Naive thymus-derived CD4-positive, alpha-beta T cell (primary cell): ENCODE data around the gene SSBP4. TPM values are rescaled to one million over a fixed set of nuclear protein-coding genes. Genes with fewer than 3 reads are reported as not detected.

ENCODE experiments used
- ATAC-seq: fragments of 150-1000 bp; cut with Tn5 transposase; 2 replicates; pipeline ENCODE4 v1.10.0; 2021; ENCODE audit warnings: mild to moderate bottlenecking, moderate library complexity
- CTCF ChIA-PET: fragments of 350-600 bp; sonication (Branson Sonifier 250); formaldehyde crosslinking; loops from one replicate; lab custom pipeline; 2021; ENCODE audit warnings: antibody characterized with exemption; lab: Charles Lee
- POLR2A ChIA-PET: fragments of 350-600 bp; sonication (Branson Sonifier 250); formaldehyde crosslinking; loops from one replicate; lab custom pipeline; 2021; ENCODE audit warnings: antibody characterized with exemption, inconsistent platforms; lab: Charles Lee
- DNase-seq, 9 donors: peaks; one replicate each; pipeline versions ENCODE4 v3.0.0 to v3.0.0-alpha.2; 2020 to 2022; ENCODE audit warnings: mixed read lengths in 1 of 9
- H3K27ac ChIP-seq: one replicate; pipeline ENCODE4 v1.7.0; 2013; ENCODE audit warnings: mild to moderate bottlenecking, low read depth, low read length, moderate library complexity
- H3K27me3 ChIP-seq, 2 donors: one replicate each; pipeline ENCODE4 v1.7.0; 2013; ENCODE audit warnings: low read length in 2 of 2, mild to moderate bottlenecking in 2 of 2, moderate library complexity in 2 of 2; ENCODE audit not compliant: control insufficient read depth in 2 of 2, insufficient read depth in 2 of 2
- H3K36me3 ChIP-seq, 3 experiments: 1 replicate in 2 of 3; 2 replicates in 1 of 3; pipeline ENCODE4 v1.7.0; 2013; ENCODE audit warnings: low read length in 3 of 3, mild to moderate bottlenecking in 3 of 3, moderate library complexity in 1 of 3; ENCODE audit not compliant: insufficient read depth in 3 of 3, control insufficient read depth in 2 of 3
- H3K4me1 ChIP-seq, 2 donors: one replicate each; pipeline ENCODE4 v1.7.0; 2013; ENCODE audit warnings: low read length in 2 of 2, mild to moderate bottlenecking in 2 of 2, moderate library complexity in 1 of 2; ENCODE audit not compliant: control insufficient read depth in 2 of 2, insufficient read depth in 2 of 2
- H3K4me3 ChIP-seq: 2 replicates; pipeline ENCODE4 v1.7.0; 2013; ENCODE audit warnings: mild to moderate bottlenecking, low read length
- H3K9me3 ChIP-seq, 3 experiments: 1 replicate in 2 of 3; 2 replicates in 1 of 3; pipeline ENCODE4 v1.7.0; 2013; ENCODE audit warnings: low read length in 3 of 3; ENCODE audit not compliant: control insufficient read depth in 2 of 3
- H3K27ac Mint-ChIP-seq, 9 donors: one replicate each; pipeline ENCODE4 v1.8.0; 2020 to 2022; ENCODE audit warnings: mixed read lengths in 9 of 9, mild to moderate bottlenecking in 8 of 9, moderate library complexity in 5 of 9, inconsistent platforms in 2 of 9
- H3K27me3 Mint-ChIP-seq, 5 donors: one replicate each; pipeline ENCODE4 v1.8.0; 2021 to 2022; ENCODE audit warnings: mixed read lengths in 5 of 5, mild to moderate bottlenecking in 1 of 5
- H3K36me3 Mint-ChIP-seq, 5 donors: one replicate each; pipeline ENCODE4 v1.8.0; 2020 to 2022; ENCODE audit warnings: mixed read lengths in 5 of 5, mild to moderate bottlenecking in 3 of 5, inconsistent platforms in 1 of 5
- H3K4me1 Mint-ChIP-seq, 7 donors: one replicate each; pipeline ENCODE4 v1.8.0; 2020 to 2022; ENCODE audit warnings: mixed read lengths in 7 of 7, mild to moderate bottlenecking in 3 of 7, inconsistent platforms in 1 of 7
- H3K4me3 Mint-ChIP-seq, 10 donors: one replicate each; pipeline ENCODE4 v1.8.0; 2020 to 2022; ENCODE audit warnings: mild to moderate bottlenecking in 10 of 10, mixed read lengths in 10 of 10, moderate library complexity in 6 of 10, inconsistent platforms in 2 of 10
- H3K9me3 Mint-ChIP-seq, 11 donors: one replicate each; pipeline ENCODE4 v1.8.0; 2020 to 2022; ENCODE audit warnings: mixed read lengths in 11 of 11, mild to moderate bottlenecking in 4 of 11, inconsistent platforms in 1 of 11, moderate library complexity in 1 of 11
- intact Hi-C, 2 donors: fragments of 100-400 bp; cut with micrococcal nuclease; formaldehyde crosslinking; loops; one replicate each; pipeline ENCODE4 v1.15.1; 2023
- polyA plus RNA-seq, 2 donors: library from polyadenylated mRNA; unstranded; fragments of 300-500 nt; fragmentation: Illumina TruSeq; gene quantifications; one replicate each; pipeline ENCODE4 v1.2.3, GENCODE V29; 2021
- total RNA-seq, 6 experiments: library from RNA in 5 of 6; stranded (reverse) in 5 of 6; gene quantifications; 1 replicate in 5 of 6; 2 replicates in 1 of 6; pipeline ENCODE4 v1.2.3 and lab custom pipeline; 2021 to 2026

The SSBP4 gene
- total and polyA plus RNA-seq, 7 experiments from 2014 or later = 27.0 to 185 (median 40.7) TPM

- Histone ChIP-seq H3K9me3 (no peaks in the 10 kb centered on the region), H3K4me3 (no peak overlapping the region), H3K36me3 (peaks cover 8 to 60% (median 10%) of the 10 kb centered on the region in 3 experiments), H3K27ac (no peak overlapping the region), H3K27me3 (no peaks in the 10 kb centered on the region), H3K4me1 (no peaks in the 10 kb centered on the region)
- no peak overlapping the region for H3K4me3 Mint-ChIP-seq
- no peaks in the 10 kb centered on the region for H3K27me3 Mint-ChIP-seq
- intact Hi-C loops = loop anchor here in 1 of 2 donors (10.0 kb wide), 1 partner anchor 127 kb away; the partner anchor contains the start of gene REX1BD
- ATAC-seq (no peak), DNase-seq (no peak)
- ChIA-PET CTCF (interaction anchor here (0.9 kb wide), 1 partner anchor 12 kb away, joined by 4 read pairs; no protein-coding TSS in a partner anchor), POLR2A (no interaction called here)
- H3K4me1 Mint-ChIP-seq = peaks cover 0 to 8% (median 0%) of the 10 kb centered on the region in 7 donors
- no peaks in the 10 kb centered on the region for H3K9me3 Mint-ChIP-seq
- peaks cover 0 to 21% (median 5%) of the 10 kb centered on the region in 5 donors for H3K36me3 Mint-ChIP-seq
- peak overlapping the region in 1 of 9 donors; percentile 25 for H3K27ac Mint-ChIP-seq
These were observed 38.5 kb downstream of the SSBP4 start for GRCh38 chr19:18457483-18458331.

GRCh38 chr19:18460900-18461299 is 41.7 kb downstream of the SSBP4 start:
- H3K36me3 Mint-ChIP-seq = peaks cover 0 to 16% (median 8%) of the 10 kb centered on the region in 5 donors
- H3K4me1 Mint-ChIP-seq = peaks cover 0 to 17% (median 7%) of the 10 kb centered on the region in 7 donors
- ATAC-seq (no peak), DNase-seq (no peak)
- Histone ChIP-seq H3K36me3 (peaks cover 8 to 83% (median 10%) of the 10 kb centered on the region in 3 experiments), H3K27me3 (no peaks in the 10 kb centered on the region), H3K4me3 (no peak overlapping the region), H3K4me1 (no peaks in the 10 kb centered on the region), H3K9me3 (no peaks in the 10 kb centered on the region), H3K27ac (no peak overlapping the region)
- H3K27ac Mint-ChIP-seq = no peak overlapping the region
- POLR2A ChIA-PET = no interaction called here
- H3K9me3 Mint-ChIP-seq = no peaks in the 10 kb centered on the region
- no peak overlapping the region for H3K4me3 Mint-ChIP-seq
- H3K27me3 Mint-ChIP-seq = no peaks in the 10 kb centered on the region
- intact Hi-C loops = loop anchor here (10.0 kb wide), 2 partner anchors 64 to 214 kb away; partner anchors contain the start of gene ELL (in 1 of the 2)
- CTCF ChIA-PET = interaction anchor here (0.9 to 1.2 kb wide), 2 partner anchors 10 to 18 kb away, joined by 4 to 6 read pairs; no protein-coding TSS in a partner anchor

- intact Hi-C loops = loop anchor here (10.0 kb wide), 2 partner anchors 63 to 213 kb away; partner anchors contain the start of gene ELL (in 1 of the 2)
- H3K36me3 ChIP-seq = peaks cover 8 to 81% (median 10%) of the 10 kb centered on the region in 3 experiments
- CTCF ChIA-PET = interaction anchor here (0.9 to 1.2 kb wide), 4 partner anchors 11 to 127 kb away, joined by 3 to 6 read pairs (median 5); partner anchors contain the start of gene REX1BD
These were observed 42.3 kb downstream of the SSBP4 start for GRCh38 chr19:18461471-18461870.

GRCh38 chr19:18464646-18465045 is 45.4 kb downstream of the SSBP4 start:
- ATAC-seq (no peak), DNase-seq (no peak)
- Mint-ChIP-seq H3K27me3 (no peaks in the 10 kb centered on the region), H3K4me3 (no peak overlapping the region), H3K36me3 (peaks cover 0 to 8% (median 3%) of the 10 kb centered on the region in 5 donors), H3K9me3 (no peaks in the 10 kb centered on the region), H3K4me1 (peaks cover 0 to 19% (median 7%) of the 10 kb centered on the region in 7 donors), H3K27ac (peak overlapping the region in 1 of 9 donors; percentile 74)
- Histone ChIP-seq H3K27ac (no peak overlapping the region), H3K4me1 (peaks cover 0 to 2% of the 10 kb centered on the region in 2 donors), H3K9me3 (no peaks in the 10 kb centered on the region), H3K4me3 (no peak overlapping the region), H3K27me3 (no peaks in the 10 kb centered on the region), H3K36me3 (peaks cover 8 to 56% (median 10%) of the 10 kb centered on the region in 3 experiments)
- intact Hi-C loops = loop anchor here (10.0 kb wide), 2 partner anchors 60 to 210 kb away; partner anchors contain the start of gene ELL (in 1 of the 2)
- POLR2A ChIA-PET = no interaction called here
- CTCF ChIA-PET = interaction anchor here (0.5 to 0.6 kb wide), 2 partner anchors 478 to 480 kb away, joined by 3 to 4 read pairs; no protein-coding TSS in a partner anchor

More at GRCh38 chr19:18461471-18461870, 42.3 kb downstream of the SSBP4 start:
- Histone ChIP-seq H3K4me3 (no peak overlapping the region), H3K4me1 (no peaks in the 10 kb centered on the region), H3K27ac (no peak overlapping the region), H3K9me3 (no peaks in the 10 kb centered on the region), H3K27me3 (no peaks in the 10 kb centered on the region)
- POLR2A ChIA-PET = interaction anchor here (0.8 kb wide), 1 partner anchor 40 kb away, joined by 5 read pairs; no protein-coding TSS in a partner anchor
- ATAC-seq = no peak
- no peaks in the 10 kb centered on the region for H3K27me3 Mint-ChIP-seq
- no peak for DNase-seq
- H3K4me1 Mint-ChIP-seq = peaks cover 0 to 13% (median 7%) of the 10 kb centered on the region in 7 donors
- no peaks in the 10 kb centered on the region for H3K9me3 Mint-ChIP-seq
- H3K27ac Mint-ChIP-seq = peak overlapping the region in 2 of 9 donors; percentile 34 to 78
- H3K36me3 Mint-ChIP-seq = peaks cover 0 to 10% (median 8%) of the 10 kb centered on the region in 5 donors
- H3K4me3 Mint-ChIP-seq = no peak overlapping the region

- H3K4me3 ChIP-seq = no peak overlapping the region
- H3K27me3 Mint-ChIP-seq = no peaks in the 10 kb centered on the region
- intact Hi-C loops = loop anchor here (10.0 kb wide), 2 partner anchors 59 to 209 kb away; partner anchors contain the start of gene ELL (in 1 of the 2)
- H3K4me1 Mint-ChIP-seq = peaks cover 0 to 23% (median 8%) of the 10 kb centered on the region in 7 donors
- ATAC-seq = no peak
- H3K27me3 ChIP-seq = no peaks in the 10 kb centered on the region
- peak overlapping the region in 1 of 10 donors; percentile 18 for H3K4me3 Mint-ChIP-seq
- H3K27ac ChIP-seq = no peak overlapping the region
- POLR2A ChIA-PET = no interaction called here
- CTCF ChIA-PET = interaction anchor here (0.5 to 0.6 kb wide), 2 partner anchors 405 to 477 kb away, joined by 3 to 4 read pairs; no protein-coding TSS in a partner anchor
- H3K9me3 Mint-ChIP-seq = no peaks in the 10 kb centered on the region
- no peaks in the 10 kb centered on the region for H3K9me3 ChIP-seq
- peaks cover 0 to 8% (median 3%) of the 10 kb centered on the region in 5 donors for H3K36me3 Mint-ChIP-seq
- peak overlapping the region in 2 of 9 donors; percentile 25 to 50 for H3K27ac Mint-ChIP-seq
- H3K4me1 ChIP-seq = peaks cover 0 to 9% of the 10 kb centered on the region in 2 donors
- DNase-seq = no peak
- H3K36me3 ChIP-seq = peaks cover 2 to 50% (median 8%) of the 10 kb centered on the region in 3 experiments
These were observed 46.2 kb downstream of the SSBP4 start for GRCh38 chr19:18465214-18465963.
